Measurements from ENCODE around the gene ENDOD1. TPM values are rescaled to one million over a fixed set of nuclear protein-coding genes. Genes with fewer than 3 reads are reported as not detected.

ENDOD1 gene
- total RNA-seq, 1 experiment from 2014 or later: 3.3 TPM

DNA sequence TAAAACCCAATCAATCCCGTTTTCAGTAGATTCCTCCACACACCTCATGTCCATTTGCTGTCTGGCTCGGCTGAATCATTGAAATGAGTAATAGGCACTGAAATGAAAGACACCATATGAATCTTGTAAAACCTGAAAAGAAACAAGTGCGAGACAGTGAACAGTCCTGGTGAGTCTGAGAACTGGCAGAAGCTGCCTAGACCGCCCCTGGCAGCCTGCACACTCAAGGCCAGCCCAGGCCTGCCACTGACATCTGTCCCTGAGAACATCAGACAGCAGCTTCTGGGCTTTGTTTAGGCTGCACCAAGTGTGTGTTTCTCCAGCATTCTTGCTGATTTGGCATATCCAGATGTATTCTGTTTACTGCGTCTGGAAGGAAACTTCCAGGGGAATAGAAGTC is 44.8 kb downstream of the ENDOD1 start (continued):
- TF ChIP-seq JAZF1 (CRISPR knock-in tag; IDR thresholded peaks at IDR 0.05) (no peak), CREB1 (CRISPR knock-in tag; IDR thresholded peaks at IDR 0.05) (no peak)
- TF ChIP-seq, protein P1, sequence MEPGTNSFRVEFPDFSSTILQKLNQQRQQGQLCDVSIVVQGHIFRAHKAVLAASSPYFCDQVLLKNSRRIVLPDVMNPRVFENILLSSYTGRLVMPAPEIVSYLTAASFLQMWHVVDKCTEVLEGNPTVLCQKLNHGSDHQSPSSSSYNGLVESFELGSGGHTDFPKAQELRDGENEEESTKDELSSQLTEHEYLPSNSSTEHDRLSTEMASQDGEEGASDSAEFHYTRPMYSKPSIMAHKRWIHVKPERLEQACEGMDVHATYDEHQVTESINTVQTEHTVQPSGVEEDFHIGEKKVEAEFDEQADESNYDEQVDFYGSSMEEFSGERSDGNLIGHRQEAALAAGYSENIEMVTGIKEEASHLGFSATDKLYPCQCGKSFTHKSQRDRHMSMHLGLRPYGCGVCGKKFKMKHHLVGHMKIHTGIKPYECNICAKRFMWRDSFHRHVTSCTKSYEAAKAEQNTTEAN (CRISPR knock-in tag; IDR thresholded peaks at IDR 0.05): no peak

DNA sequence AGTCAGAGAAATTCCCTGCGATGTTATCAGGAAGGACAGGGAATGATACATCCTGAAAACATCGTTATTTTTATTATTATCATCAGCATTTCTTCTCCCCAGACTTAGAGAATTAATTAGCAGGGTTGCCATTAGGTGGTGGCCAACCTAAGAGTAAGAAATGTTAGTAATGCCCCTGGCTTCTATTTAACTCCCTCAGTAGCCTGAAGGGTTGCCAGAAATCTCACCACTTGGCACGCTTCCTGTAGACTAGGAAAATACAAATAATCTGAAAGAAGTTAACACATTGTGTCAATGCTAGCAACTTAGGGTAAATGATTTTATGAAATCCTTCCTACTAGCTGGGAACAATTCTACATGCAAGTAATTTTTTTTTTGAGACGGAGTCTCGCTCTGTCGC is 45.5 kb downstream of the ENDOD1 start:
- Mint-ChIP-seq H3K27me3 (ENCODE audit: low read depth) (peaks cover 5% of the 10 kb centered on the region; the same call in 1 of the 2 replicates), H3K36me3 (no peaks in the 10 kb centered on the region), H3K4me1 (no peaks in the 10 kb centered on the region), H3K9me3 (no peaks in the 10 kb centered on the region), H3K4me3 (no peak overlapping the region), H3K27ac (no peak overlapping the region)
- ChIA-PET POLR2A (no interaction called here), CTCF (no interaction called here)
- no peak for DNase-seq (ENCODE audit: low spot score)
- no peak for TF ChIP-seq ZNF396 (CRISPR knock-in tag; IDR thresholded peaks at IDR 0.05; ENCODE audit: borderline replicate concordance)
- TF ChIP-seq, protein P2, sequence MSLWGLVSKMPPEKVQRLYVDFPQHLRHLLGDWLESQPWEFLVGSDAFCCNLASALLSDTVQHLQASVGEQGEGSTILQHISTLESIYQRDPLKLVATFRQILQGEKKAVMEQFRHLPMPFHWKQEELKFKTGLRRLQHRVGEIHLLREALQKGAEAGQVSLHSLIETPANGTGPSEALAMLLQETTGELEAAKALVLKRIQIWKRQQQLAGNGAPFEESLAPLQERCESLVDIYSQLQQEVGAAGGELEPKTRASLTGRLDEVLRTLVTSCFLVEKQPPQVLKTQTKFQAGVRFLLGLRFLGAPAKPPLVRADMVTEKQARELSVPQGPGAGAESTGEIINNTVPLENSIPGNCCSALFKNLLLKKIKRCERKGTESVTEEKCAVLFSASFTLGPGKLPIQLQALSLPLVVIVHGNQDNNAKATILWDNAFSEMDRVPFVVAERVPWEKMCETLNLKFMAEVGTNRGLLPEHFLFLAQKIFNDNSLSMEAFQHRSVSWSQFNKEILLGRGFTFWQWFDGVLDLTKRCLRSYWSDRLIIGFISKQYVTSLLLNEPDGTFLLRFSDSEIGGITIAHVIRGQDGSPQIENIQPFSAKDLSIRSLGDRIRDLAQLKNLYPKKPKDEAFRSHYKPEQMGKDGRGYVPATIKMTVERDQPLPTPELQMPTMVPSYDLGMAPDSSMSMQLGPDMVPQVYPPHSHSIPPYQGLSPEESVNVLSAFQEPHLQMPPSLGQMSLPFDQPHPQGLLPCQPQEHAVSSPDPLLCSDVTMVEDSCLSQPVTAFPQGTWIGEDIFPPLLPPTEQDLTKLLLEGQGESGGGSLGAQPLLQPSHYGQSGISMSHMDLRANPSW (CRISPR knock-in tag; conservative IDR thresholded peaks at IDR 0.05; ENCODE audit: low read depth): no peak
- TF ChIP-seq, protein P3, sequence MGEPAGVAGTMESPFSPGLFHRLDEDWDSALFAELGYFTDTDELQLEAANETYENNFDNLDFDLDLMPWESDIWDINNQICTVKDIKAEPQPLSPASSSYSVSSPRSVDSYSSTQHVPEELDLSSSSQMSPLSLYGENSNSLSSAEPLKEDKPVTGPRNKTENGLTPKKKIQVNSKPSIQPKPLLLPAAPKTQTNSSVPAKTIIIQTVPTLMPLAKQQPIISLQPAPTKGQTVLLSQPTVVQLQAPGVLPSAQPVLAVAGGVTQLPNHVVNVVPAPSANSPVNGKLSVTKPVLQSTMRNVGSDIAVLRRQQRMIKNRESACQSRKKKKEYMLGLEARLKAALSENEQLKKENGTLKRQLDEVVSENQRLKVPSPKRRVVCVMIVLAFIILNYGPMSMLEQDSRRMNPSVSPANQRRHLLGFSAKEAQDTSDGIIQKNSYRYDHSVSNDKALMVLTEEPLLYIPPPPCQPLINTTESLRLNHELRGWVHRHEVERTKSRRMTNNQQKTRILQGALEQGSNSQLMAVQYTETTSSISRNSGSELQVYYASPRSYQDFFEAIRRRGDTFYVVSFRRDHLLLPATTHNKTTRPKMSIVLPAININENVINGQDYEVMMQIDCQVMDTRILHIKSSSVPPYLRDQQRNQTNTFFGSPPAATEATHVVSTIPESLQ (CRISPR knock-in tag; IDR thresholded peaks at IDR 0.05): no peak
- TF ChIP-seq NFE2L1 (CRISPR knock-in tag; IDR thresholded peaks at IDR 0.05): no peak
- ATAC-seq: no peak

DNA sequence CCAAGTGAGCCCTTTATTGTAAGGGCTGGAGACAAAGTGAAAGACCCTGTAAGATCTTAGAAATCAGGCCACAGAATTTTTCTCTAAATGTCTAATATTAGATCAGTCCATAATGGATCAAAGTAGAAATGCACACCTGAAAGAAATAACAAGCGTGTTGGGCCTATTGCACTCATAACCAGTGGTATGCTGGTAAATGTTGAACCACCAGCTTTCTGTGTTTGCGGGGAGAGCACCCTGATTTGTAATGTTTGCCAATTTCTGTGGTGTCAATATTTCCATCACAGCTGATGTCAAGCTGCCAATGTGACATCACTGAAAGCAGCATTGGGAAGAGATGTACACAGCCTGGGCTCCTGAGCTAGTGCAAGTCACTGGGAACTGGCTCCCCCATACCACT is 46.2 kb downstream of the ENDOD1 start:
- no peak for ATAC-seq

More for the DNA sequence above, 46.2 kb downstream of the ENDOD1 start:
- ChIA-PET CTCF (no interaction called here), POLR2A (no interaction called here)
- Mint-ChIP-seq H3K4me3 (no peak overlapping the region), H3K36me3 (no peaks in the 10 kb centered on the region), H3K27ac (no peak overlapping the region), H3K4me1 (no peaks in the 10 kb centered on the region), H3K9me3 (no peaks in the 10 kb centered on the region), H3K27me3 (ENCODE audit: low read depth) (peaks cover 12% of the 10 kb centered on the region; the same call in 1 of the 2 replicates)
- DNase-seq (ENCODE audit: low spot score): no peak
- TF ChIP-seq, protein P4, sequence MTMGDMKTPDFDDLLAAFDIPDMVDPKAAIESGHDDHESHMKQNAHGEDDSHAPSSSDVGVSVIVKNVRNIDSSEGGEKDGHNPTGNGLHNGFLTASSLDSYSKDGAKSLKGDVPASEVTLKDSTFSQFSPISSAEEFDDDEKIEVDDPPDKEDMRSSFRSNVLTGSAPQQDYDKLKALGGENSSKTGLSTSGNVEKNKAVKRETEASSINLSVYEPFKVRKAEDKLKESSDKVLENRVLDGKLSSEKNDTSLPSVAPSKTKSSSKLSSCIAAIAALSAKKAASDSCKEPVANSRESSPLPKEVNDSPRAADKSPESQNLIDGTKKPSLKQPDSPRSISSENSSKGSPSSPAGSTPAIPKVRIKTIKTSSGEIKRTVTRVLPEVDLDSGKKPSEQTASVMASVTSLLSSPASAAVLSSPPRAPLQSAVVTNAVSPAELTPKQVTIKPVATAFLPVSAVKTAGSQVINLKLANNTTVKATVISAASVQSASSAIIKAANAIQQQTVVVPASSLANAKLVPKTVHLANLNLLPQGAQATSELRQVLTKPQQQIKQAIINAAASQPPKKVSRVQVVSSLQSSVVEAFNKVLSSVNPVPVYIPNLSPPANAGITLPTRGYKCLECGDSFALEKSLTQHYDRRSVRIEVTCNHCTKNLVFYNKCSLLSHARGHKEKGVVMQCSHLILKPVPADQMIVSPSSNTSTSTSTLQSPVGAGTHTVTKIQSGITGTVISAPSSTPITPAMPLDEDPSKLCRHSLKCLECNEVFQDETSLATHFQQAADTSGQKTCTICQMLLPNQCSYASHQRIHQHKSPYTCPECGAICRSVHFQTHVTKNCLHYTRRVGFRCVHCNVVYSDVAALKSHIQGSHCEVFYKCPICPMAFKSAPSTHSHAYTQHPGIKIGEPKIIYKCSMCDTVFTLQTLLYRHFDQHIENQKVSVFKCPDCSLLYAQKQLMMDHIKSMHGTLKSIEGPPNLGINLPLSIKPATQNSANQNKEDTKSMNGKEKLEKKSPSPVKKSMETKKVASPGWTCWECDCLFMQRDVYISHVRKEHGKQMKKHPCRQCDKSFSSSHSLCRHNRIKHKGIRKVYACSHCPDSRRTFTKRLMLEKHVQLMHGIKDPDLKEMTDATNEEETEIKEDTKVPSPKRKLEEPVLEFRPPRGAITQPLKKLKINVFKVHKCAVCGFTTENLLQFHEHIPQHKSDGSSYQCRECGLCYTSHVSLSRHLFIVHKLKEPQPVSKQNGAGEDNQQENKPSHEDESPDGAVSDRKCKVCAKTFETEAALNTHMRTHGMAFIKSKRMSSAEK (CRISPR knock-in tag; IDR thresholded peaks at IDR 0.05; ENCODE audit: borderline replicate concordance): no peak
- TF ChIP-seq, protein P5, sequence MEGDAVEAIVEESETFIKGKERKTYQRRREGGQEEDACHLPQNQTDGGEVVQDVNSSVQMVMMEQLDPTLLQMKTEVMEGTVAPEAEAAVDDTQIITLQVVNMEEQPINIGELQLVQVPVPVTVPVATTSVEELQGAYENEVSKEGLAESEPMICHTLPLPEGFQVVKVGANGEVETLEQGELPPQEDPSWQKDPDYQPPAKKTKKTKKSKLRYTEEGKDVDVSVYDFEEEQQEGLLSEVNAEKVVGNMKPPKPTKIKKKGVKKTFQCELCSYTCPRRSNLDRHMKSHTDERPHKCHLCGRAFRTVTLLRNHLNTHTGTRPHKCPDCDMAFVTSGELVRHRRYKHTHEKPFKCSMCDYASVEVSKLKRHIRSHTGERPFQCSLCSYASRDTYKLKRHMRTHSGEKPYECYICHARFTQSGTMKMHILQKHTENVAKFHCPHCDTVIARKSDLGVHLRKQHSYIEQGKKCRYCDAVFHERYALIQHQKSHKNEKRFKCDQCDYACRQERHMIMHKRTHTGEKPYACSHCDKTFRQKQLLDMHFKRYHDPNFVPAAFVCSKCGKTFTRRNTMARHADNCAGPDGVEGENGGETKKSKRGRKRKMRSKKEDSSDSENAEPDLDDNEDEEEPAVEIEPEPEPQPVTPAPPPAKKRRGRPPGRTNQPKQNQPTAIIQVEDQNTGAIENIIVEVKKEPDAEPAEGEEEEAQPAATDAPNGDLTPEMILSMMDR (IDR thresholded peaks at IDR 0.05): no peak
- TF ChIP-seq ZNF138 (CRISPR knock-in tag; conservative IDR thresholded peaks at IDR 0.05): no peak
- TF ChIP-seq, protein P6, sequence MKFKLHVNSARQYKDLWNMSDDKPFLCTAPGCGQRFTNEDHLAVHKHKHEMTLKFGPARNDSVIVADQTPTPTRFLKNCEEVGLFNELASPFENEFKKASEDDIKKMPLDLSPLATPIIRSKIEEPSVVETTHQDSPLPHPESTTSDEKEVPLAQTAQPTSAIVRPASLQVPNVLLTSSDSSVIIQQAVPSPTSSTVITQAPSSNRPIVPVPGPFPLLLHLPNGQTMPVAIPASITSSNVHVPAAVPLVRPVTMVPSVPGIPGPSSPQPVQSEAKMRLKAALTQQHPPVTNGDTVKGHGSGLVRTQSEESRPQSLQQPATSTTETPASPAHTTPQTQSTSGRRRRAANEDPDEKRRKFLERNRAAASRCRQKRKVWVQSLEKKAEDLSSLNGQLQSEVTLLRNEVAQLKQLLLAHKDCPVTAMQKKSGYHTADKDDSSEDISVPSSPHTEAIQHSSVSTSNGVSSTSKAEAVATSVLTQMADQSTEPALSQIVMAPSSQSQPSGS (CRISPR knock-in tag; IDR thresholded peaks at IDR 0.05; ENCODE audit: borderline replicate concordance, low read depth): no peak
- no peak for TF ChIP-seq ZNF416 (CRISPR knock-in tag; IDR thresholded peaks at IDR 0.05)
- TF ChIP-seq, protein P7, sequence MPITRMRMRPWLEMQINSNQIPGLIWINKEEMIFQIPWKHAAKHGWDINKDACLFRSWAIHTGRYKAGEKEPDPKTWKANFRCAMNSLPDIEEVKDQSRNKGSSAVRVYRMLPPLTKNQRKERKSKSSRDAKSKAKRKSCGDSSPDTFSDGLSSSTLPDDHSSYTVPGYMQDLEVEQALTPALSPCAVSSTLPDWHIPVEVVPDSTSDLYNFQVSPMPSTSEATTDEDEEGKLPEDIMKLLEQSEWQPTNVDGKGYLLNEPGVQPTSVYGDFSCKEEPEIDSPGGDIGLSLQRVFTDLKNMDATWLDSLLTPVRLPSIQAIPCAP (CRISPR knock-in tag; IDR thresholded peaks at IDR 0.05): no peak

Data from WTC11 (cell line).